GM18868 (cell line): ENCODE measurements around the gene HSPG2.
"Not testable (repeated sequence)": the region's sequence is repeated elsewhere in the genome, so short reads cannot be mapped to it uniquely, and the experiment has no call there.

Experiments used
- ATAC-seq: cut with Tn5 transposase; IDR thresholded peaks from one replicate; pipeline ENCODE4 v1.9.1; 2021; ENCODE audit warnings: mild to moderate bottlenecking, moderate library complexity; ENCODE audit not compliant: unreplicated experiment

Gene HSPG2

DNA sequence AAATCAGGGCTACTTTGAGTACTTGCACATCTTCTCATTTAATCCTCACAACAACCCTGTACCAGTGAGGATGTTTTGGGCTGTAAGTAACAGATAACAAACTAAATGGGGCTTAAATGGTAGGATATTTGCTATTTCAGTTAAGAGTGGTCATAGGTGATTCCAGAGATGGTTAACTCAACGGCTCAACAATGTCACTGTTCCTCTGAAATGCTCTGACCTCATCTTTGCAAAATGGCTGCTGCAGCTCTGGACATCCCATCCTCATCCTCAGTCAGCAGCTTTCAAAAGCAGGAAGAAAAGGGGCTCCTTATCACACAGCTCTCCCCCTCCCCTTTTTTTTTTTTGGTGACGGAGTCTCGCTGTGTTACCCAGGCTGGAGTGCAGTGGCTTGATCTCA is 123.6 kb downstream of the HSPG2 start:
- ATAC-seq = no peak

DNA sequence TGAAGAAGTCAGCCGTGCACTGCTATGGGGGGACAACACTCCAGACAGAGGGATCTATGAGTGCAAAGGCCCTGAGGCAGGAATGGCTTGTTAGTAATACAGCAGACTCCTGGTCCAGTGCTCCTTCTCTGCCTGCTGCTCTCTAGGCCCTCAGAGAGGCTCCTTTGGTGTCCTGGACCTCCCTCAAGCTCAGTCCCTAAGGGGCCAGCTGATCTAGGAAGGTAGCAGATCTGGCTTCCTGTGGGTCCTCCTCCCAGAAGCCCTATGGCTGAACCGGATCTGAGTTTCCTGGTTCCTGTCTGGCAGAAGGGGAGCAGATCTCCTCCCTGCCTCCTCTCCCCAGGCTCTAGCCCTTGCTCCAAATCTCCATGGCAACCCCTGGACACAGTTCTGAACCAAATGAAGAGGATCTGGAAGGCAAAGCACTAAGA is 125.2 kb downstream of the HSPG2 start, which contains the start of gene LDLRAD2:
Gene LDLRAD2 (plus strand): TSS at position 391 of the 431 bp plus-strand sequence. CDS start 187 bp downstream, outside the sequence.
- ATAC-seq = no peak

DNA sequence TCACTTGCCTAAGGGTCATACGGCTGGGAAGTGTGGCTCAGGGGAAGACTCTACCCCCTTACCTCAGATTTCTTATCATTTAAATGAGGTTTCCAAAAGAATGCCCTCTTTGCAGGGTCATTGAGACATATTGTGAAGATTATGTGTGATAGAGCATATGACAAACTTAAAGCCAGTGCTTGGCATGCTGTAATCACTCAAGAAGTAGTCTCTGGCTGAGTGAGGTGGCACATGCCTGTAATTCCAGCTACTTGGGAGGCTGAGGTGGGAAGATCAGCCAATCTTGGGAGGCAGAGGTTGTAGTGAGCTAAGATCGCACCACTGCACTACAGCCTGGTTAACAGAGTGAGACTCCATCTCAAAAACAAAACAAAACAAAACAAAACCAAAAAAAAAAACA is 132.6 kb downstream of the HSPG2 start:
- ATAC-seq = no peak

DNA sequence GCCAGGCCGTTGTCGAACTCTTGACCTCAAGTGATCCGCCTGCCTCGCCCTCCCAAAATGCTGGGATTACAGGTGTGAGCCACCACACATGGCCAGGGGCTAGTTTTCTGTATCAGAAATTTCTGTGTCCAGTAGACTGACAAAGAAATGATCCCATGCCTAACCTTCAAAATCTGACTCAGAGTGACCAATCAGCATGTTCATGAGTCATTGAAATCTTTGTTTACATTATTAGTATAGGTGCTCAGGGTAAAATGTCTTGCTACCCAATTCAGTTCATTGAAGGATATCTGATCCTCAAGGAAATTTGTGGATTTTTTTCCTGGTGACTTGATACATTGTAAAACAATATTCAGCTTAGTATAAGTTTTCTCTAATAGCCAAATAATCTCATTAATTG is 136.0 kb downstream of the HSPG2 start:
- ATAC-seq = no peak

DNA sequence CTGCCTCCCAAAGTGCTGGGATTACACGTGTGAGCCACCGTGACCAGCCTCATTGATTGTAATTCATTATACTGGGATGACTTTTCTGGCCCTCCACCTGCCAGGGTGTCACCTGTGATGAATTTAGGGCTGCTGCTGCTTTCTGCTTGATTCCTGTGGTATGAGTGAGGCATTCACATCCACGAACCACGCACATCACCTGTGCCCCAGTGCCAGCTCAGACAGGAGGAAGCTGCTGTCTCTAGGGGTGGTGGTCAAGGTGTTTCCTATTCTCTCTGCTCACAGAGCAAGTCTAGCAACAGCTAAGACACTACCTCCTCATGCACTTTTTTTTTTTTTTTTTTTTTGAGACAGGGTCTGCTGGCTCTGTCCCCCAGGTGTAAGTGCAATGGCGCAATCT is 137.4 kb downstream of the HSPG2 start:
- ATAC-seq = no peak

DNA sequence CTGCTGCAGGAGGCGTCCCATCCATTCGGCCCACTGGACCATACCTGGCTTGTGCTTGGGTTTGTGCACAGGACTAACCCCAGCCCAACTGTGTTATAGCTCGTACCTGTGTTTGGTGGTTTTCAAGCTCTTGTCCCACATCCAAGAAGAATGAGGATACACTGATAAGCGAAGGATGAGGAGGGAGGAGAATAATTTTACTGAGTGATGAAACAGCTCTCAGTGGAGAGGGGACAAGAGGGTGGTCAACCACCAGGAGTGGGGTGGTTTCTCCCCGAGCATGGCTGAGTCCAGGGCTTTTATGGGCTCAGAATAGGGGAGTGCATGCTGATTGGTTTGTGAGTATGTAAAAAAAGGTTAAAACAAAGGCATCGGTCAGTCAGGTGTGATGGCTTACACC is 142.0 kb downstream of the HSPG2 start:
- ATAC-seq = no peak

DNA sequence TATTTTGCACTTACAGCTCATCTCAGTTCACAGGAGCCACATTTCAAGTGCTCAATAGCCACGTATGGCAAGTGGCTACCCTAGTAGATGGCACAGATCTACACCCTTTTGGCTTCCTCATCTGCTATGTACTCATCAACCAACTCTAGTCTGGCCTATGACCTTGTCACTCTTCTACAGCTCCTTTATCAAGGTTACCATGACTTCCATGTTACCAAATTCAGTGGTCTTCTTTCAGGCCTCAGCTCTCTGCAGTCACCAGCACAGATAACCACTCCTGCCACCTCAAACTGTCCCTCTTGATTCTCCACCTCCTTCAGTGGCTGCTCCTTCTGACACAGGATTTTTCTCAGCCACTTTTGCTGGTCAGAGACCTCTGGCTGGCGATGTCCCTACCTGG is 142.5 kb downstream of the HSPG2 start:
- ATAC-seq = no peak

DNA sequence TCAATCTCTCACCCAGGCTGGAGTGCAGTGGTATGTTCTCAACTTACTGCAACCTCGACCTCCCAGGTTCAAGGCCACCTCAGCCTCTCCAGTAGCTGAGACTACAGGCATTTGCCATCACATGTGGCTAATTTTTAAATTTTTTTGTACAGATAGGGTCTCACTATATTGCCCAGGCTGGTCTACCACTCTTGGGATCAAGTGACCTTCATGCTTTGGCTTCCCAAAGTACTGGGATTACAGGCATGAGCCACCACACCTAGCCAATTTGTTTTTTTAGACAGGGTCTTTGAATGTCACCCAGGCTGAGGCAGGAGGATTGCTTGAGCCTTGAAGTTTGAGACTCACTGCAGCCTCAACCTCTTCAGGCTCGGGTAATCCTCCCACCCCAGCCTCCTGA is 144.0 kb downstream of the HSPG2 start:
- ATAC-seq = no peak

DNA sequence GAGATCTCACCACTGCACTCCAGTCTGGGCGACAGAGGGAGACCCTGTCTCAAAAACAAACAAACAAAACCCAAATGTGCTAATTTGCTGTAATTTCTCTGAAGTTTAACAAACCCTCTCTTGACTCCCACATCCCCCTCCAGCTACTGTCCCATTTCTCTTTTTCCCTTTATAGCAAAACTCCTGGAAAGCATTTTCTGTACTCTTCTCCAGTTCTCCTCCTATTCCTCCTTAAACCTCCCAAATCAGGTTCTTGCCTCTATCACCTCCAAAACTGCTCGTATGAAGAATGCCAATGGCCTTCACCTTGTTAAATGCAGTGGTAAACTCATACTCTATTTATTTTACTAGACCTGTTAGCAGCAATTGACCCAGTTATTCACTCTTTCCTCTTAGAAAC is 150.5 kb downstream of the HSPG2 start:
- no peak for ATAC-seq

DNA sequence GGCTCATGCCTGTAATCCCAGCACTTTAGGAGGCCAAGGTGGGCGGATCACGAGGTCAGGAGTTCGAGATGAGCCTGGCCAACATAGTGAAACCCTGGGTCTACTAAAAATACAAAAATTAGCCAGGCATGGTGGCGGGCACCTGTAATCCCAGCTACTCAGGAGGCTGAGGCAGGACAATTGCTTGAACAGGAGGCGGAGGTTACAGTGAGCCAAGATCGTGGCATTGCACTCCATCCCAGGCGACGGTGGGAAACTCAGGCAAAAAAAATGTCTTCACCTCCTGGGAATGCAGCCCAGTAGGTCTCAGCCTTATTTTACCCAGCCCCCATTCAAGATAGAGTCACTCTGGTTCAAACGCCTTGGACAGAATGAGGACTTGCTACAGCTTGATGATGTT is 151.3 kb downstream of the HSPG2 start:
- not testable (repeated sequence) for ATAC-seq

DNA sequence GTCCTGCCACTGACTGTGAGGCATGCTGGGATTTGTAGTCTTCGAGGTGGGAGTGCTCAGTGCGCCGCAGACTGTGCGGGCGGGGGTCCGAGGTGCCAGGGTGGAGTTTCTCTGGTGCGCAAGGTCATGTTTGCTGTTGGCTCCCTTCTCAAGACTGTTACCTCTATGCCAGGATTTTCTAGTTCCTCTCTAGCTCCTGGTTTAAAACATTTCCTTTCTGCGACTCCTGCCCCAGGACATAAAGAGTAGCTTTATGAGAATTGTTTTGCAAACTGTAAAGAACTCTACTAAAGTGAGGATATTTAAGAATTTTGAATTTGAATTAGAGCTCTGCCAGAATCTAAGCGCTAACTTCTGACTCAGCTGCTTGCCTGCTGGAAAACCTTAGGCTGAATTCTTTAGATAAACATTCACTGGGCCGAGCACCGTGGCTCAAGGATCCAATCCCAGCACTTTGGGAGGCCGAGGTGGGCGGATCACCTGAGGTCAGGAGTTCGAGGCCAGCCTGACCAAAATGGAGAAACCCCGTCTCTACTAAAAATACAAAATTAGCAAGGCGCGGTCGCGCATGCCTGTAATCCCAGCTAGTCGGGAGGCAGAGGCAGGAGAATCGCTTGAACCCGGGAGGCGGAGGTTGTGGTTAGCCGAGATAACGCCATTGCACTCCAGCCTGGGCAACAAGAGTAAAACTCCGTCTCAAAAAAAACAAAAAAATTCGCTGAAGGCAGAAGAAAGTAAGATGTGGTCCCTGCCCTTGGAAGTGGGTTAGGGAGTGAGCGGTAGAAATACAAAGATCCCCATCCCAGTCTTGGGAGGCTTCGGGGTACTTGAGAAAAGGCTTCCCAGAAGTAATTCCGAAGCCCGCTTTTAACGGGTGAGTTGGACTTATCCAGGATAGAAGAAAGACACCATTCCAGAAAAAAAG is 153.2 kb downstream of the HSPG2 start:
- ATAC-seq = no peak

DNA sequence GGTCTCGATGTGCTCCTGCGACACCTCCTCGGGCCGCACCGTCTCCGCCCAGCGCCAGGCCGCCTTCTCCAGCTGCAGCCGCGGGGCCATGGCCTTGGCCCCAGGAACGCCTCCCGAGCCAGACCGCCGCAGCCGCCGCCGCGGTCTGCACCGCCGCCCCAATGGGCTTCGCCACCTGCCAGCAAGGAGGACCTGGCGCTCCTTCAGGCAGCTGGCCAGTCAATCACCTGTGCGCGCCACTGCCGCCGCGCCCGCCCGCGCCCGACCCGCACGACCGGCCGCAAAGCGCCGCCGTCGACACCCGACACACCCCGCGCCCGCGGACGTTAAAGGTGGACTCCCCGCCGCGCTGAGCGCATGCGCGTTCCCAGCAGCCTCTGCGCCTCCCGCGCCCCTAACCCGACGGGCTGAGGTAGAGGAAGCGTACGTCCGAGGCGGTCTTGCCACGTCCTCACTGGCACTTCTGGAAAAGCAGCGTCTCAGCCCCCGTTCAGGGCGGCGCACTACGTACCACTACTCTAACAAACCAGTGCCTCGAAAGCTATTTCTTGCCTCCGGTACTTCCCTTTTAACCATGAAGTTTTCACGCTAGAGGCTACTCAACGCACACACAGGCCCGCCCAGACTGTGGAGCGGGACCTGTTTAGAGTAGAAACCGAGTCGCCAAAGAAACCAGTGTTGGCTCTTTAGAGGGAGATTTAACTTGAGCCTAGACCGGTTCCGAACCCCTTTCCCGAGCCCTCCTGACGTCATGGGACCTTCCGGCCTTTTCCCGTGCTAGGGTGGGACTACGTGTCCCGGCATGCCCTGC is 154.0 kb downstream of the HSPG2 start, which contains the start of gene USP48:
Gene USP48 (minus strand): TSS at position 282 of the 811 bp plus-strand sequence. CDS start 192 bp downstream, at position 90.
- peak; percentile 68 for ATAC-seq

DNA sequence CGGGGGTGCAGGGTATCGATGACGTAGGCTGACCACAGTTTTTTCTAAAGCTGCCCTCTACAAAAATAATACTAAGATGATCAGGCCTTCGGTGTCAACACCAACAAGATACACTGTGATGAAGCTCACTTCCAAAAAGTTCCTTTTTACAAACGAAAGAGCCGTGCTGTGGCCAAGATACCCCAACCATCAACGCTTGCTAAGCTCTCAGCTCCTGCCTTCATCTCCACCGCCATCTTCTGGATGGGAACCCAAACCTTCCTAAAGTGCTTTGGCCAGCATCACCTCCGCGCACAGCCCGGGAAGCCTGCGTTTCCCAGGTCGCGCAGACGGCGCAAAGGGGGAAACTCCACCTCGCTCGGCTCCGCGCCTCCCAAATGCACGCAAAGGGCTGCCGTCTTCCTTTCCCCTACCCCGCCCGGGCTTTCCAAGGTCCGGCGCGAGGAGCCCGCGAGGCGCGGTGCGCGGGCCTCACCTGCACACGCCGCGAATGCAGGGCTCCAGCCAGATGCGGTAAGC is 154.7 kb downstream of the HSPG2 start:
- ATAC-seq = peak; percentile 17

DNA sequence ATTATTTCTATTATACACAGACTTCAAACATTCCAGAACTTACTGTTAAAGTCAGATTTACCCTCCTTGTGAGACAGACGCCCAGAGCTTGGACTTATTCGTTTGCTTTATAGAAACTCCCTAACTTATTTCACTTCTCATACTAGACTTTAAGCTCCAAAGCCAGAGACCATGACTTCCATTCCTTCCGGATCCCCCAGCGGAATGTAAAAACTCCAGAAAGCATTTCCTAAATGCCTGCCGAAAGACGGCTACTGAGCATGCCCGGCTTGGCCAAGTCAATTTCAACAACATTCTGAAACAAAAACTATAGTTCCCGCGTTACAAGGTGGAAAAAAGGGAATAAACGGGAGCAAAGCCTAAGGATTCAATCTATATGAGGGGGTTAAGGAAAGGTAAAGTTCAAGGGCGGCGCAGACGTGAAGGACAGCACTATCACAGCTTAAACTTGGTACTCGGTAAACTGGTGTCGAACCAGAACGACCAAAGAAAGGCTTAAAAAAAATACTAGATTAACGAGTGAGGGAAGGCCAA is 155.2 kb downstream of the HSPG2 start:
- peak; percentile 23 for ATAC-seq

DNA sequence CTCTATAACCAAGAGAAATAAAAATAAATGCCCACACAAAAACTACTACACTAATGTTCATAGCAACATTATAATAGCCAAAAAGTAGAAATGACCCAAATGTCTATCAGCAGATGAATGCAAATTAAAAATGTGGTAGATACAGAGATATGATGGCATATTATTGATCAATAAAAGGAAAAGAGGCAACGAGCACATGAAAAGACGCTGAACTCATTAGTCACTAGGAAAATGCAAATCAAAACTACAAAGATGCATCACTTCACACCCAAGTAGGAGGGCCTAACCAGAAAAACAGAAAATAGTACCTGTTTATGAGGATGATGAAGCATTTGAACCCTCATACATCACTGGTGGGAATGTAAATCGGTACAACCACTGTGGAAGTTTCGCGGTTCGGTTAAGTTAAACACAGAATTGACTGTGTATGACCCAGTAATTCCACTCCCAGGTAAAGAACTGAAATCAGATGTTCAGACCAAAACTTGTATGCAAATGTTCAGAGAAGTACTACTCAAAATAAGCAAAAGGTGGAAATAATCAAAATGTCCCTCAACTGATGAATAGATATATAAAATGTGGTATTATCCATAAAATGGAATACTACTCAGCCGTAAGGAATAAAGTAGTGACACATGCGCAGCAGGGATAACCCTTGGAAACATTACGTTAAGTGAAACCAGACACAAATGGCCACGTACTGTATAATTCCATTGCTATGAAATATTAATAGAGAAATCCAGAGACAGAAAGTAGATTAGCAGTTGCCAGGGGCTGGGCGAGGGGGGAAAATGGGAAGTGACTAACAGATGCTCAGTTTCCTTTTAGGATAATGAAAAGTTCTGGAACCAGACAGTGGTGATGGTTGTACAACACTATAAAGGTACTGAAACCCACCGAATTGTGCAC is 157.2 kb downstream of the HSPG2 start:
- ATAC-seq = no peak

DNA sequence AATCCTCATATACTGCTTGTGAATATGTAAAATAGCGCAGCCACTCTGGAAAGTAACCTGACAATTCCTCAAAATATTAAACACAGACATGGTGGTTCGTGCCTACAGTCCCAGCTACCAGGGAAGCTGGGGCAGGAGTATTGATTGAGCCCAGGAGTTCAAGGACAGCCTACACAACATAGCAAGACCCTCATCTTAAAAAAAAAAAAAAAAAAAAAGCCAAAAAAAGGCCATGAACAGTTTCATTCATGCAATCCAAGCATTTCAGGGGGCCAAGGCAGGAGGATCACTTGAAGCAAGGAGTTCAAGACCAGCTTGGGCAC is 158.7 kb downstream of the HSPG2 start:
- no peak for ATAC-seq

DNA sequence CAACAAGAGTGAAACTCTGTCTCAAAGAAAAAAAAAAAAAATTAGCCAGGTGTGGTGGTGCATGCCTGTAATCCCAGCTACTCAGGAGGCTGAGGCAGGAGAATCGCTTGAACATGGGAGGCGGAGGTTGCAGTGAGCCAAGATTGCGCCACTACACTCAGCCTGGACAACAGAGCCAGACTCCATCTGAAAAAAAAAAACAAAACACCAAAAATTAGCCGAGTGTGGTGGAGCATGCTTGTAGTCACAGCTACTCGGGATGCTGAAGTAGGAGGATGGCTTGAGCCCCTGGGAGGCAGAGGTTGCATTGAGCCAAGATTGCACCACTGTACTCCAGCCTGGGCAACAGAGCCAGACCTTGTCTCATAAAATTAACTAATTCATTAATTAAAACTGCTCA is 160.2 kb downstream of the HSPG2 start:
- not testable (repeated sequence) for ATAC-seq

DNA sequence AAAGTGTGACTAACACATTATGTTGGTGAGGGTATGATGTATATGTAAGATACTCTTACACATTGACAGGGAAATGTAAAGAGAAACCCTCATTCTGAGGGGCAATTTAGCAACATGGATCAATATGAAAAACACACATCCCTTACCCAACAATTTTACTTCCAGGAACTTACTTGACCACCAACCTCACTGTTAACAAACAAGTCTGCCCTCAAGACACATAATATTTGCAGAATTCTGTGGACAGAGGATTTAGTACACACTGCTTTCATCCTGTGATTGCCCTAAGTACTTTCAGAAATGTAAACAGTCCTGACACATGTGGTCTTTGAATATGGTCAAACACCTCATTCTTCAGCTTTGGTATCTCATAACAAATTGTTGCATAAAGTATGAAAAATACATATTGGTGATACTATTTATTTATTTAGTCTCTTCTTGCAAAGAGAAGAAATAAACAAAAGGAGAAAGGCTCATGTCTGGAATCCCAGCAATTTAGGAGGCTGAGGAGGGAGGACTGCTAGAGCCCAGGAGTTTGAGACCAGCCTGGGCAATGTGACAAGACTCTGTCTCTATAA is 161.0 kb downstream of the HSPG2 start:
- ATAC-seq = no peak

DNA sequence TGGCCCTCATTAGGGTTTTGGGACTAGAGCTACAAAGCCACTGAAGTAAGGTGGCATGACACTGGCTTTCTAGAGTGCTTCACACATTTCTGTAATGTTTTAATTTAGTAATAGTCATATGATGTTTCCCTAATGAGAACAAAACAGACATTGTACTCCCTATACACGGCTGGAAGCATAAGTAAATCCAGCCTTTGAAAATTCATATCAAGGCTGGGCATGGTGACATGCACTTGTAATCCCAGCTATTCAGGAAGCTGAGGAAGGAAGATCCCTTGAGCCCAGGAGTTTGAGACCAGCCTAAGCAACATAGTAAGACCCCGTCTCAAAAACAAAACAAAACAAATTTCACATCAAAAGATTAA is 161.6 kb downstream of the HSPG2 start:
- no peak for ATAC-seq
